HG03025 (cell line): ENCODE results near the gene F10.

Experiments used
- ATAC-seq: cut with Tn5 transposase; IDR thresholded peaks from one replicate; pipeline ENCODE4 v1.9.1; 2021; ENCODE audit warnings: mild to moderate bottlenecking, moderate library complexity; ENCODE audit not compliant: unreplicated experiment, low FRiP score

Gene F10

DNA sequence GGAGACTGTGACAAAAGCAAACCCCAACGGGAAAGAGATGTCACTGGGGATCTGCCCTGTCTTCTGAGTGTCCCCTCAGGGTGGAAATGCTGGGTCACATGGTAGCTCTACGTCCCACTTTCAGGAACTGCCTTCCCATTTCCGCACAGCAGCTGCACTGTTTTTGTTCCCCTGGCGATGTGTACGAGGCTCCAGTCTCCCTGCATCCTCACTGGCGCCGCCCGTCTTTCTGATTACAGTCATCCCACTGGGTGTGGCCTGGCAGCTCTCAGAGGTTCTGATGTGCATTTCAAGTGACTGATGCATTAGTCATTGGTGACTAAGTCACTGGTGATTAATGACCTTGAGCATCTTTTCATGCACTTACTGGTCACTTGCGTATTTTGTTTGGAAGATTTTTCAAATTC lies 64.7 kb downstream of the F10 start:
- ATAC-seq: no peak

DNA sequence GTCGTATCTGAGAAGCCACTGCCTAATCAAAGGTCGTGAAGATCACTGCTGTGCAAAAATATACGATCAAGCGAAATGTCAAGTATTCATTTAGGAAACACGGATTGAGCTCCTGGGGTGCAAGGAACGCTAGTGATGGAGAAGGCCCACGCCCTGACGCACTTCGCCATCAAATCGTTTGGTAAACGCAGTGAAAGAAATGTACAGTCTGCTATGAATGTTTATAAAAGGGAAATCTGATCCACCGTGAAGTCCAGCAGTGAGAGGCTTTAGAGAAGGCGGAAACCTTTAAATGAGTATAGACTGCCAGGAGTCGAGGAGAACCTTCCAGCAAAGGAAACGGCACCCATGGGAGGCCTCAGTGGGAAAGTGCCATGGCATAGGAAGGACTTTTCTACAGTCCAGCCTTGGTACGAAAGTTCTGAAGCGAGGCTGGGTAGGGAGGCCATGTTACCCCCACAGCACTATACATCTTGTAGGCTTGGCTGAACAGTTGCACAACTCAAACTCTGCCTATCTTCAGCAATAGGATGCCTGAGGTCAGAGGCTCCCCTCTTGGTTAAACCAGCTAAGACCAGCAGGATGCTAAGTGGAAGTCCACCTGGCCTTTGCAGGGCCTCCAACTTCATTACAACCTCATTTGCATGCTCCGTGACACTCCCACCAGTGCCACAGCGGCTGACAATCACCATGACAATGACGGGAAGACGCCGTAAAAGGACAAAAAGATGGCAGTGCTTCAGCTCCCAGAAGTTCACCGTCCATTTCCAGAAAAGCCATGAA lies 65.5 kb downstream of the F10 start:
- no peak for ATAC-seq

DNA sequence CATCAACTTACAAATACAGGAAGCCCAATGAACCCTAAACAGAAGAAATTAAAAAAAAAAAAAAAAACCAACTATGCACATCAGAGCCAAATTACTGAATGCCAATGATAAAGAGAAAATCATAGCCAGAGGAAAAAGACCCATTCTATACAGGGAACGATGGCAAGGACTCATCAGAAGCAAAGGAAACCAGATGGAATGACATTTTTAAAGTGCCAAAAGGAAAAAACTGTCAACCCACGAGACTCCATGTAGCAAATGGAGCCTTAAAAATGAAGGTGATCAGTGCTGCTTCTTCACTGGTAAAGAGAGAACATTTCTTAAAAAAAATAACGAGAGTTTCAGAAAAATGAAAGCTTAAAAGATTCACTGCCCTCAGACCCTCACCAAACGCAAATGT lies 67.6 kb downstream of the F10 start:
- ATAC-seq: no peak

DNA sequence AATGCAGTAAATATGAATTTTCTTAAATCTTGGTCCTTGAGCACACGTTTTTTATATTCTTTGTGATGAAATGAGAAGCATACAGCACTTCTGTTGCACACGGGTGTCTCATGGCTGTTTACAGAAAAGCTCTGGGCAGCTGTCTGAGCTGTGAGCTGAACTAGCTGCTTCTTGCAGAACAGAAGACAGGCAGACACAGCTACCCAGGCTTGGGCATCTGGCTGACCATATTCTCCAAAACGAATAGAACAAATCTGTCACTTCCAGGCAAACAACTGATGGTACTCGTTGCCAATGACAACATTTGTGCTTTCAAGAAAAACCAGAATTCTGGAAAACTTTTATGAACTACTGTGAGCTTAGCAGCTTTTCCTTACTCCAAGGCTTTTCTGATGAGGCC lies 69.7 kb downstream of the F10 start:
- ATAC-seq: no peak

DNA sequence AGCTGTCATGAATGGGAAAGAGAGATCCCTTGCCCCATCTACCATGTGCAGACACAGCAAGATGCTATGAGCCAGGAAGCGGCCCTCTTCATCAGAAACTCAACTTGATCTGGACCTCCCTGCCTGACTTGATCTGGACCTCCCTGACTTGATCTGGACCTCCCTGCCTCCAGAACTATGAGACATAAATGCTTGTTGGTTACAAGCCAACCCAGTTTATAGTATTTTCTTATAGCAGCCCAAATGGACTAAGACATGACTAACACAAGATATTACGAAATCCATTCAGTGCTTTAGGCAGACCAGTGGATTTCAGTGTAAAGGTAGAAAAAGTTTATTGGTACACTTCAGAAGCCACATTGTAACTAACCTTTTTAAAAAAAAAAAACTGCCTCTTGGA lies 70.3 kb downstream of the F10 start:
- no peak for ATAC-seq

DNA sequence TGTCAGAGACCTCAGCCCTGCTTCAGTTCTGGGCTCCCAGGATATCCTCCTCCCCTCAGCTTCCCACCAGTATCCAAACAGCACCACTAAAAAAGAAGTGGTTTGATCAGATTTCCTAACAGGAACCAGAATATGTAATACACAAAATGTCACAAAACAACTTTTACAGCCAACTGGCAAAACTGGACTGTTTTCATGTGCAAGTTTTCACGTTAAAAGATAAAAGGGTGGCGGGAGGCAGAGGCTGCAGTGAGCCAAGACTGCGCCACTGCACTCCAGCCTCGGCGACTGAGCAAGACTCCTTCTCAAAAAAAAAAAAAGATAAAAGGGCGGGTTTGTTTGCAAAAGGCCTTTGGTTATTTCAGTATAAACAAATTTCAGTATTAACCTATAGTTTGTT lies 72.8 kb downstream of the F10 start:
- no peak for ATAC-seq

DNA sequence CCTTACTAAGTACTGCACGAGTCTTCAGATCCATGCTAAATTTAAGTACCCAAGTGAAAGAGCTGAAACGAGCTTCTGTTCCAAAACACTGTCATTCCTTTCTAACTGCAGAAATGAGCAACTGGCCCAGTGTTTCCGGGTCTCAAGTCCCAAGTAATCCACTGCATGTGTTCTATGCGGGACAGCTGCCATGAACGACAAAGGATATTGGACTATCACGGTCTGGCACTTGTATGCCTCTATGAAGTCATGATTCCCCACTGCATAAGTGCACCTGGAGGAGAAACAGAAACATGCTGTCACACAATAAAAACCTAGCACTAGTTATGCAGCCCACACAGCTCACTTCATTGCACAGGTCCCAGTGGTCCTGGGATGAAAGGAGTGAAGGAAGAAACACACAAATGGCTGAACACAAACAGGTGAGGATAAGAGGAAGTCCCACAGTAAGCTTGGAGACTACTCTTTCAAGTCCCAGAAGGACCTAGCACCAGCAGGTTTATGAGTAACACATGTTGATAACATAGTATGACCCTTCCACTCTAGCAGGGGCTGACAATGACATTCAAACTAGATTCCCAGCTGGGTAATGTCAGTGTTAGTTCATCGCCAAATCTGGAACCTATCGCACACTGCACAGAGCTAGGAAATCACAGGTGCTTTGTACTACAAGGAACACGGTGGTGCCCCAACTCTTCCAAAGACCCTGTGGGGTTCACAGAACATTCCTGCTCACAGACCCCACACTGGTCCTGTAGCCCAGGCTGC lies 74.6 kb downstream of the F10 start:
- ATAC-seq: no peak
